Dedifferentiated amniotic fluid mesenchymal stem cell (primary cell): ENCODE measurements around the gene TMEM30A.

ENCODE experiments used
- DNase-seq: peaks from one replicate; pipeline ENCODE4 v3.0.0-alpha.2; 2016; ENCODE audit errors: extremely low spot score

Gene TMEM30A

DNA sequence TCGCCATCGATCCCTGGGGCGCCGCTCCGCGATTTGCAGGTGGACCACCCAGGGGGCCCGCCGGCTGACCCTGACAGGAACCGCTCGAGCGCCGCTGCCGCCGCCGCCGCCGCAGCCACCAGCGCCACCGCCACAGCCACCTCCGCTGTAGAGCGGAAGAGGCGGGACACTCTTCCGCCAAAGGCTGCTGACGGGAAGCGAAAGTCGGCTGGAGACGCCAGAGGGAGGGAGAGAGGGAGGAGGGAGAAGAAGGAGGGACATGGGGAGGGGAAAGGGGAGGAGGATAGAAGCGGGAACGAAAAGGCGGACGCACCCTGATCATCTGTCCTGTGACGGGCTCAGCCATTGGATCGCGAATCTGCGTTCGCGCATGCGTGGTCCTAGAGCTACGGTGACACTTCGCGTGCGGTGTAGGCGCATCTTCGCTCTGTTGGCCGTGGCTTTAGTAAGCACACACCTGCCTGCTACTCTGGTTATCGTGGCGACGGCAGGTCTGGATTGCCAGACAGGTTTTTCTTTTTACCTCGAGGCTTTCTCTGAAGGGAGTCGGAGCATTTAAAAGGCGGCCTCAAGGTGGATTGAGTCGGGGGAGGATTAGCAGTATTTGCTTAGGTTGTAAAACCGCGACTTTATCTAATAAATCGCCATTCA, at the start of gene TMEM30A:
TSS of gene TMEM30A (minus strand) at position 161 of the 651 bp plus-strand sequence. CDS start at position 7, 154 bp downstream.
- DNase-seq, result peak; percentile 99

DNA sequence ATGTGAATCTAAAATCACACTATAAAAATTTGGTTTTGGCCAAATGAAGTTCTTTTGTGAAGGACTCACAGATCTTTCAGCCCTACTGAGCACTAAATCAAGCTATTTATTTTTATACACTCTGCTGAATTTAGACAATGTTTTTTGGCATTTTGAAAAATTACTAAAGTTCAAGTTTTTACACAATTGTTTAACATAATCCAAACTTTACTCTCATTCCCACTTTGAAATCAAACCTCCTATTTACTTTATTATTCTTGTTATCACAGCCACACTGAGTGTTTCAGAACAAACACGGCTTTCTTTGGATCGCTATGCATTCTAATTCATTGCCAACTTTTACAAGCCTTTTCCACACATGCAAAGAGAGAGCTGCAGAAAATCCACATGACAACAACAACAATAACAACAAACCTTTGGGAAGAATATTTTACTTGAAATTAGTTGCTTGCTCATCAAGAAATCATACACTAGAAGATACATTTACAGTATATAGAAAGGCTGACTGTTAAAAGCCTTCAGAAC, 49.1 kb upstream of the TMEM30A start:
- no peak for DNase-seq

- DNase-seq, result peak; percentile 19
These were observed 46.6 kb upstream of the TMEM30A start for GRCh38 chr6:75331151-75331550.

DNA sequence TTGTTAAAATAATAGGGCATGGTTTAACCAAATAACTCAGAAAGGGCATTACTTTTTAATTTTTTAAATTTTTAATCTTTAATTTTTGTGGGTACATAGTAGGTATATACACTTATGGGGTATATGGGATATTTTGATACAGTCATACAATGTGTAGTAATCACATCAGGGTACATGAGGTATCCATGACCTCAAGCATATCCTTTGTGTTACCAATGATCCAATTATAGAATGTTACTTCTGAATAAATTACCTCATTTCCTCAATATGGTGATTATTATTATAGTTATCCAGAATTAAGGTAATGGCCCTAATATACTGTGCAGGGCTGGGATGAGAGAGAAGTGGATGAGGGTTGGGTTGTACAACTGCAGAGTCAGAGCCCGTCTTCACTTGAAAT, 45.1 kb upstream of the TMEM30A start:
- no peak for DNase-seq

DNA sequence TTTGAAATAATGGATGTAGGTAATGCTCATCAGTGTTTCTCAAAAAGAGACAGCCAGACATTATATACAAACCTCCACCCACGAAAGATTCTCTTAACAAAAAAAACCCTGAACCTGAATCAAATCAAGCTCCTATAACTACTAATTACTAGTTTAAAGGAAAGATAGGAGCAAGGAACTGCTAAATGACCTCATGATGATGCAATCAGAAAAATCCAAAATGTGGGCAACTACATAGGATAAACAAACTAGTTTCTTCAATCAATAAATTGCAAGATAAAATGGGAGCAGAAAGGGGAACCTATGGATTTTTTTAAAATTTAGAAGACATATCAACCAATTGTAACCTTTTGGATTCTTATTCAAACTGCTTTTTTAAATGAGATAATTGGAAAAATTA, 43.2 kb upstream of the TMEM30A start:
- DNase-seq, result peak; percentile 4

- DNase-seq, result no peak
These were observed 42.1 kb upstream of the TMEM30A start for GRCh38 chr6:75326557-75327258.

DNA sequence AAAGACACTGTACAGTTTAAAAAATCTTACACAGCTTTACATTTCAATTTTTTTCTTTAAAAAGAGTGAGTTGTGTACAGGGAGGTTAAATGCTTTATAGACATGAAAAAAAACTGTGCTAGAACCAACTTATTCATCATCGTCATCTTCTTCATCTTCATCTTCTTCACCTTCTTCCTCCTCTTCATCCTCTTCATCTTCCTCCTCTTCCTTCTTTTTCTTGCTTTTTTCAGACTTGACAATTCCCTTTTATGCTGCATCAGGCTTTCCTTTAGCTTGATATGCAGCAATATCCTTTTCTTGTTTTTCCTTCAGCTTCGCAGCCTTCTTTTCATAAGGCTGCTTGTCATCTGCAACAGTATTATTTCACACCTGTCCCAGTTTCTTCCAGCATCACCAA, 34.3 kb upstream of the TMEM30A start:
- no peak for DNase-seq

- peak; percentile 39 for DNase-seq
These were observed 33.1 kb upstream of the TMEM30A start for GRCh38 chr6:75317503-75318206.

- DNase-seq, result no peak
These were observed 31.4 kb upstream of the TMEM30A start for GRCh38 chr6:75315978-75316377.

DNA sequence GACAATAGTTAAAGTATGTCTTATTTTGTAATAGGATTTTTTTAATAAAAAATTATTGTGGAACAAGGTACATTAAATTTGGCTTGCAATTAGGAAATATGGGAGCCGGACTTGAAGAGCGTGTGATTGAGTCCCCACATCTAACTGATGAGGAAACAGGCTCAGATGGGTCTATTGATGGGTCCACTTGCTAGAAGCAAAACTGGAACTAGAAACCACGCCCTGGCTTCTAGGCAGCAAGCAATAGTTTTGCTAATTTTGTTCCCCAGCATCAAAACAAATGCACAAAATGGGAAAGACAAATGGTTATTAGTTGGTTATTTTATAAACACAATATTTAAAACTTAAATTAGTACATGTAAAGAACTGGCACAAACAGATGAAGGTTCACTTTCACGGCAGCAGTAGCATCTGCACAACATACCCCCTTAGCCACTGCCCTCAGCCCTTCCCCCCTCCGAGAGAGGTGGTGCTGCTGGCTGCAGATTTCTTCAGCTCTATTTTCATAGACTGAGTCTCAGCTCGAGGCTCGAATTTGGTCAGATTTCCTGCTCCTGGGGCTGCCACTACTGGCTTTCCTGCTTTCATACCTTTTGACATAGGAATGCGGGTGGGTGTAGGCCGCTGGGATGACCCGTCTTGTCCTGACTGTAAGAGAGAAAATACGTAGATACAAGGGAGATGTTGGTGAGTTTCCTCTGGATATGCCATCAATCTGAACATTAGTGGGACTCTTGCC, 23.8 kb upstream of the TMEM30A start:
- no peak for DNase-seq

GRCh38 chr6:75307364-75308004, 22.9 kb upstream of the TMEM30A start:
- no peak for DNase-seq

DNA sequence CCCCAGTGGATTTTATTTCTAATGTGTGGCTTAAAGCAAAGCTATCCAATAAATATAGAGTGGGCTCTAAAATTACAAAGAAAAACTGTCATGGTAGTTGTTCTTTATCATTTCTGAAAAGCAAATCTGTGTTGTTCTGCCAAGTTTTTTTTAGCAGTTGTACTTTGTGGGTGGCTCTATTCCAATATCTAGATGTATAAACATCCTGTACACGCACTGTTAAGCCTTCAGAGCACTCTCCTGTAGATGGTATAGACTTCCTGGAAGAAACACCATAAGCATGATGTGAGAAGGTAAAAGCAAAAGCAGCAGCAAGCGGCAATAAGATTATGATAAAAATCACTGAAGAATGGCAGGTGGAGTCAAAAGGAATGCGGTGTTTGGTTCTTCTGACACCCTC, 21.5 kb upstream of the TMEM30A start:
- no peak for DNase-seq

DNA sequence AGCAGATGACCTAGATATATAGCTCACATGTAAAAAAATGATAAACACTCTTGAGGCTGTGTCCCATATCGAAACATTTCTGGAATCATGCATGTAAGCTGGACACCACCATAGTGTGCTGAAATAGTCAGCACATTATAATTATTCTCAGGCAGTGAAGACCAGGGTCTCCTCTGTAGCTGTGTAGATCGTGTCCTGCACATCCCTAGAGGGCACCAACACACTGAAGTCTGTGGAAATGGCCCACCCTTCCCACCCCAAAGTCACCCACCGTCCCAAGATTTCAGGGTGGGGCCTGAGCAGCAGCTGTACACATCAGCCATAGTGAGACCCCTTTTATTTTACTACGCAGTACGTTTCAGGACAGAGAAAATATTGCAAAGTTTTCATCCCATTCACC, 21.0 kb upstream of the TMEM30A start:
- DNase-seq, result no peak

- no peak for DNase-seq
These were observed 17.7 kb upstream of the TMEM30A start for GRCh38 chr6:75302280-75302679.

GRCh38 chr6:75301537-75301936, 16.9 kb upstream of the TMEM30A start:
- DNase-seq, result no peak

- DNase-seq, result no peak
These were observed 16.5 kb upstream of the TMEM30A start for GRCh38 chr6:75301088-75301487.

GRCh38 chr6:75300531-75300855, 15.9 kb upstream of the TMEM30A start:
- no peak for DNase-seq

DNA sequence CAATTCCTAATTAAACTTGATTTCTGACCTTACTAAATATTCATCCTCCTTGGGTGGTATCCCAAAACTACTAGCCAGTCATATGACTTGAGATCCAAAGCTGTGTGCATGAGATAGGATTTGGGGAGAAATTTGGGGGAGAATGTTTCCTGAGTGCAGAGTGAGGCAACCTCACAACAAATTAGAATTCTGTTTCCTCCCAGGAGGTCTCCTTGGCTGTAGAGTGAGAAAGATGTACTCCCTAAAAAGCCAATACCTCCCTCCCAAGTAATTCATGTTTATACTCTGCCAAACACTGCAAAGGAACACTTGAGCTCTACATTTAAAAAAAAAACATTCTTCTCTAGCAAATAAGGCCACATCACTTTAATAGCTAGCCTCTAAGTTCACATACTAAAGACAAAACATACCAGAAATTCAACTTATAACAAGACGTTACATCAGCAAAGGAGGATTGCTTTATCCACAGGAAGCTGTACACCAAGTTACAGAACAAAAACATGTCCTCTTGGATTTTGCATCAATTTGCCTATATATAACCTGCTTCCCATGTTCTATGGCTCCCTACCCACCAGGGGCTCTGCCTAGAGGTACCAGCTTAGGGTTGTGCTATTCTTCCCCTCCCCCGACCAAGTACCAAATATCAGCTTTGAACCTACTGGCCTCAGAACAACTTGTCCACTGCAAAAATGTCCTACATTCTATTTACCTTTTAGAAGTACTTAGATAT, 15.4 kb upstream of the TMEM30A start:
- DNase-seq, result peak; percentile 43

DNA sequence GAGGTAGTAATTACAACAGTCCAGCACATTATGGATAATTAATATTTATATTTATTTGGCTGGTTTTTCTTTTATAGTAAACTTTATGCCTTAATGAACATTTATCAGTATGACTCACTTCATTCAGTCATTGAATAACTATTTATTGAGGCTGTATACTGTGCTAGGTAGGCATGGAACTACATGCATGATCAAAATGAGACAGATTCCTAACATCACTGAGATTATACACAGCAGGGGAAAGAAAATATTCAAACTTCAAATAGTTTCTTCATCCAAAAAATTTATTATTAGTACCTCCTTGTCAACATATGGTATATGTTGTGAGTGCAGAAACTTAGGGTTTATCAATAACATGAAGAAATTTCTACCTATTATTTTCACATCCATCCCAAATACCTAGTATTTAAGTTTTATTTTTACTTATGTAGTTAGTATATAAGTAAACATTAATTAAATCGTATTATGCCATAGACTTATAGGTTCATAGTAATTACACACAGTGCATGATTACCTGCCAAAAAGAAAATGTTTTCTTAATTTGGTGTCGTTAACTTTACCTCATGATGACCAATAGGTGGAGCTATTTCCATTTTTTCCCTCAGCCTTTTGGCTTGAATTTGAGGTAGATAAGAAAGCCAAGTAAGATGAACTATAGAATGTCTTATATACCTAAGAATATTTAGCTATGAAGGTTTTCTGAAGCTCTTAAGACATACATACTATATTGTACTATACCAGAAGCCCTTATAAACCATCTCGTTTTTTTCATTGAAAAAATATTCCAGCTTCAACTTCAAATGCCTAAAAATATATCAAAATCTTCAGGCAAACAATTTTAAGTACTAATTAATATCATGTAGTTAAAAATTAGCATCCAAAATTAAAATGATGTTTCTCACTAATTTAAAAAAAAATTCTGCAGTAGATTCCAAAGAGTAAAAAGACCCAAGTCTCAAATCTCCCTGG, 12.5 kb upstream of the TMEM30A start:
- peak; percentile 73 for DNase-seq

GRCh38 chr6:75292555-75292954, 8.0 kb upstream of the TMEM30A start:
- DNase-seq, result no peak
